ENCODE data around the gene ULK4. TPM values are rescaled to one million over a fixed set of nuclear protein-coding genes. Genes with fewer than 3 reads are reported as not detected.

The ULK4 gene
- total and polyA plus RNA-seq, 10 donors = 2.0 to 33.3 (median 12.9) TPM

DNA sequence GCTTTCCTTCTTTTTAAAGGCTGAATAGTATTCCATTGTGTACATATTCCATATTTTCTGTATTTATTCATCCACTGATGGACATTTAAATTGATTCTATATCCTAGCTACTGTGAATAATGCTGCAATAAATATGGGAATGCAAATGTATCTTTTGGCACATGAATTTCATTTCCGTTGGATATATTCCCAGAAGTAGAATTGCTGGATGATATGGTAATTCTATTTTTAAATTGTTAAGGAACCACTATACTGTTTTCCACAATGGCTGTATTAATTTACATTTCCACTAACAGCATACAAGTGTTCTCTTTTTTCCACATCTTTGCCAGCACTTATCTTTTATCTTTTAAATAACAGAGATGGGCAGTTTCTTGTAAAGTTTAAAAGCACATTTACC, 459.9 kb downstream of the ULK4 start:
- intact Hi-C loops (cut with DNase I; ENCODE audit: low total_unique reads) = no loop called here
- no peak for DNase-seq
- WGBS, 5 donors = 87 to 93% (median 89%) methylated on average over 1 of the region's 1 CpG

DNA sequence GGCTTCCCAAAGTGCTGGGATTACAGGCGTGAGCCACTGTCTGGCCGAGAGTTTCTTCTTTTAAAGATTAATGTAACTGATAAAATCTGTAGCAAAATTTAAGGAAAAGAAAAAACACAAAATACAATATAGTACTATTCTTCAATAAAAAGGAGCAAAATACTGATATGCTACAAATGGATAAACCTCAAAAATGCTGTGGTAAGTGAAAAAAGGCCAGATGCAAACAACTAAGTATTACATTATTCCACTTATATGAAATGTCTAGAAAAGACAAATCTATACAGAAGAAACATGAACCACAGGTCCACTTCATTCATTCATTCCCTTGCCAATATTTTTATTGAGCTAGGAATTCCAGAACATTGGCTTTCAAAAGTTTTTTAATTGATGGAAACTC, 463.1 kb downstream of the ULK4 start:
- no peak overlapping the region for H3K27ac ChIP-seq
- no peak overlapping the region for H3K4me3 ChIP-seq
- 93 to 100% (median 94%) methylated on average over 2 of the region's 2 CpGs for WGBS, 5 donors
- H3K9me3 ChIP-seq = no peaks in the 10 kb centered on the region
- DNase-seq = no peak
- no peaks in the 10 kb centered on the region for H3K27me3 ChIP-seq (replicated peaks in 1 of 7)
- intact Hi-C loops (cut with DNase I; ENCODE audit: low total_unique reads) = no loop called here
- no peak for TF ChIP-seq POLR2A (IDR thresholded peaks at IDR 0.05)
- no peak for TF ChIP-seq POLR2AphosphoS5 (IDR thresholded peaks at IDR 0.05)
- no peak for TF ChIP-seq CTCF (IDR thresholded peaks at IDR 0.05 in 8 of 11, conservative IDR thresholded peaks at IDR 0.05 in 3 of 11)
- H3K36me3 ChIP-seq = no peaks in the 10 kb centered on the region
- H3K4me1 ChIP-seq = no peaks in the 10 kb centered on the region

More for the DNA sequence above, 459.9 kb downstream of the ULK4 start:
- H3K4me1 ChIP-seq = no peaks in the 10 kb centered on the region
- no peak overlapping the region for H3K27ac ChIP-seq
- no peaks in the 10 kb centered on the region for H3K27me3 ChIP-seq (replicated peaks in 1 of 7)
- no peaks in the 10 kb centered on the region for H3K36me3 ChIP-seq
- TF ChIP-seq CTCF (IDR thresholded peaks at IDR 0.05 in 8 of 11, conservative IDR thresholded peaks at IDR 0.05 in 3 of 11) (no peak), POLR2AphosphoS5 (IDR thresholded peaks at IDR 0.05) (no peak), POLR2A (IDR thresholded peaks at IDR 0.05) (no peak)
- H3K9me3 ChIP-seq = no peaks in the 10 kb centered on the region
- no peak overlapping the region for H3K4me3 ChIP-seq

DNA sequence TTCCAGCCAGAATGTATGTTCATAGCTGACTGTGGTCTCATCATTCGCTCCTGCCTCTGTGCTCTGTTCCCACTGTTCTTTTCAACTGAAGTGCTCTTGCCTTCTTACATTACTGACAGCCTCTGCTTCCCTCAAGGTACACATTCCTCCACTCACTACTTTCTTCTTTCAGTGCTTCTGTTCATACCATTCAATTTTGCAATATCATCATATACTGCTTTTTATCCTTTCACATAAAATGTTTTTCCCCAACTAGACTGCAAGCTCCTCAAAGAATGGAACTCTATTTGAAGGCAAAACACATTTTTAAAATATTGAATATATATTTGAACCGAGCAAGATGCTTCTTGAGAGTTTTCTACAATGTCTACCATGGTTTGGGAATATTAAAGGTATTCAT, 471.5 kb downstream of the ULK4 start:
- Histone ChIP-seq H3K4me3 (no peak overlapping the region), H3K27me3 (replicated peaks in 1 of 7) (no peaks in the 10 kb centered on the region), H3K4me1 (no peaks in the 10 kb centered on the region), H3K9me3 (no peaks in the 10 kb centered on the region), H3K27ac (no peak overlapping the region), H3K36me3 (no peaks in the 10 kb centered on the region)
- 86 to 100% (median 91%) methylated on average over 2 of the region's 2 CpGs for WGBS, 5 donors
- TF ChIP-seq POLR2A (IDR thresholded peaks at IDR 0.05) (no peak), CTCF (IDR thresholded peaks at IDR 0.05 in 8 of 11, conservative IDR thresholded peaks at IDR 0.05 in 3 of 11) (no peak), POLR2AphosphoS5 (IDR thresholded peaks at IDR 0.05) (no peak)
- intact Hi-C loops (cut with DNase I; ENCODE audit: low total_unique reads) = no loop called here
- DNase-seq = no peak

GRCh38 chr3:41489231-41489630, 472.7 kb downstream of the ULK4 start:
- no peak for DNase-seq
- TF ChIP-seq POLR2AphosphoS5 (IDR thresholded peaks at IDR 0.05) = no peak
- no peak for TF ChIP-seq POLR2A (IDR thresholded peaks at IDR 0.05)
- TF ChIP-seq CTCF (IDR thresholded peaks at IDR 0.05 in 8 of 11, conservative IDR thresholded peaks at IDR 0.05 in 3 of 11) = no peak
- Histone ChIP-seq H3K27me3 (replicated peaks in 1 of 7) (no peaks in the 10 kb centered on the region), H3K27ac (no peak overlapping the region), H3K9me3 (no peaks in the 10 kb centered on the region), H3K4me1 (no peaks in the 10 kb centered on the region), H3K36me3 (no peaks in the 10 kb centered on the region), H3K4me3 (no peak overlapping the region)
- 71 to 93% (median 88%) methylated on average over 1 of the region's 1 CpG for WGBS, 5 donors
- intact Hi-C loops (cut with DNase I; ENCODE audit: low total_unique reads) = no loop called here

Data from spleen (tissue), 11 donors.